Measurements from ENCODE around the gene RBM6.
"Not testable (repeated sequence)": the region's sequence is repeated elsewhere in the genome, so short reads cannot be mapped to it uniquely, and the experiment has no call there.

Gene RBM6

GRCh38 chr3:49939858-49940666, at the start of gene RBM6:
Gene RBM6 (plus strand): TSS chr3:49940150. CDS start chr3:49962642, 22,492 bp downstream.
- peak; percentile 99 for DNase-seq (ENCODE audit: low spot score)

GRCh38 chr3:49895791-49896190, 44.2 kb upstream of the RBM6 start:
- DNase-seq (ENCODE audit: low spot score) = no peak

- no peak for DNase-seq (ENCODE audit: low spot score)
Observed at GRCh38 chr3:49896345-49896744, 43.6 kb upstream of the RBM6 start.

GRCh38 chr3:49898991-49899390, 41.0 kb upstream of the RBM6 start:
- no peak for DNase-seq (ENCODE audit: low spot score)

GRCh38 chr3:49899815-49900214, 40.1 kb upstream of the RBM6 start:
- no peak for DNase-seq (ENCODE audit: low spot score)

GRCh38 chr3:49900491-49901153, 39.3 kb upstream of the RBM6 start:
- peak; percentile 94 for DNase-seq (ENCODE audit: low spot score)

GRCh38 chr3:49901366-49902339, 38.3 kb upstream of the RBM6 start:
- DNase-seq (ENCODE audit: low spot score) = no peak

- DNase-seq (ENCODE audit: low spot score) = no peak
Observed at GRCh38 chr3:49902511-49903345, 37.2 kb upstream of the RBM6 start.

- peak; percentile 91 for DNase-seq (ENCODE audit: low spot score)
Observed at GRCh38 chr3:49903451-49904424, 36.2 kb upstream of the RBM6 start, which contains the start of gene MST1R. Gene MST1R (minus strand): TSS chr3:49903873. CDS start chr3:49903609, 264 bp downstream.

- not testable (repeated sequence) for DNase-seq (ENCODE audit: low spot score)
Observed at GRCh38 chr3:49904448-49904847, 35.5 kb upstream of the RBM6 start.

- peak; percentile 69 for DNase-seq (ENCODE audit: low spot score)
Observed at GRCh38 chr3:49906073-49906743, 33.7 kb upstream of the RBM6 start.

- DNase-seq (ENCODE audit: low spot score) = no peak
Observed at GRCh38 chr3:49908373-49909199, 31.4 kb upstream of the RBM6 start.

- DNase-seq (ENCODE audit: low spot score) = no peak
Observed at GRCh38 chr3:49910409-49911123, 29.4 kb upstream of the RBM6 start.

- DNase-seq (ENCODE audit: low spot score) = no peak
Observed at GRCh38 chr3:49911124-49911420, 28.9 kb upstream of the RBM6 start.

- DNase-seq (ENCODE audit: low spot score) = no peak
Observed at GRCh38 chr3:49911611-49912010, 28.3 kb upstream of the RBM6 start.

- DNase-seq (ENCODE audit: low spot score) = no peak
Observed at GRCh38 chr3:49912881-49913281, 27.1 kb upstream of the RBM6 start.

GRCh38 chr3:49914906-49915305, 25.0 kb upstream of the RBM6 start:
- no peak for DNase-seq (ENCODE audit: low spot score)

GRCh38 chr3:49916686-49917085, 23.3 kb upstream of the RBM6 start:
- no peak for DNase-seq (ENCODE audit: low spot score)
